KG1 (cell line): Measurements from ENCODE around the gene GAL3ST1.

ENCODE experiments used
- DNase-seq: peaks from one replicate; lab custom pipeline; 2025; lab: John Stamatoyannopoulos, UW

Gene GAL3ST1

DNA sequence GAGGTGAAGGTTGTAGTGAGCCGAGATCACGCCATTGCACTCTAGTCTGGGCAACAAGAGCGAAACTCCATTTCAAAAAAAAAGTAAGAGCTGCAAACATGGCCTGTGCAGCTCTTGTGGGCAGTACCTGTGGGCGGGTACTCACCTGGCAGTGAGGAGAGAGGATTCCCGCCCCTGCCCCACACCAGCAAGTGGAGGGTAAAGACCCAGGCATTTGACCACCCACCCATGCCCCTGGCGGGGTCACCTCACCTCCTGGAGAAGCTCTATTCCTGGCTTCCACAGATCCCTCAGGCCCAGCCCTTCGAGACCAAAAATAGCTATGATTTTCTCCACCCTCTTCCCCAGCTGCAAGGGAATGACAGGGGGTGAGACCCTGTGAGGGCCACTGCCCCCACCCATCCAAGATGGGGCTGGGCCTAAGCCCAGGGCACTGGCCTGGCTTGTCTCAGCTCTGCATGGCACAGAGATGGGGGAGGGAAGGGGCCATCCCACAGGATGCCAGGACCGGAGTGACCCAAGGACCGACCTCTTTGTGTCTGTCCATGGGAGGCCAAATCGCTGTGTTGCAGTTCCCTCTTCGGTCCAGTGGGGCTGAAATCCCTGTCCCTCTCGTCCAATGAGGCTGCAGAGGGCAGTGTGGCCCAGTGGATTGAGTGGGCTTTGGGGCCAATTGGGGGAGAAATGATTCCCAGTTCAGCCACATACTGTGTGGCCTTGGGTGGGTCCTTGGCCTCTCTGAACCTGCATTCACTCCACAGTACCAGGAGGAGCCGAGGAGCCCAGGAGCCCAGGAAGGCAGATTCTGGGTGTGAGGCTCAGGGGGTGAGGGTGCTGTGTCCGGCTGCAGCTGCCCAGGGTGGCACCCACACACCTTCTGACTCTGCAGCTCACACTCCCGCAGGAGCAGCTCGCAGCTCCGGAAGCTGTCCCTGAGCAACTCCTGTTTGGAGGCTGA lies 42.5 kb downstream of the GAL3ST1 start:
- no peak for DNase-seq

DNA sequence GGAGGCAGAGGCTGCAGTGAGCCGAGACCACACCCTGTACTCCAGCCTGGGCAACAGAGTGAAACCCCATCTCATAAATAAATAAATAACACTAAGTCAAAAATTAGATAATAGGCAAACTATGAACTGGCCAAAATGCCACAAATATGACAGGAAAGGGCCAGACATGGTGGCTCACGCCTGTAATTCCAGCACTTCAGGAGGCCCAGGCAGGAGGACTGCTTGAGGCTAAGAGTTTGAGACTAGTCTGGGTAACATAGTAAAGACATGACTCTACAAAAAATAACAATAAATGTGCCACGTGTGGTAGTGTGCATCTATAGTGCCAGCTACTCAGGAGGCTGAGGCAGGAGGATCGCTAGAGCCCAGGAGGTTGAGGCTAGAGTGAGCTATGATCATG lies 47.8 kb downstream of the GAL3ST1 start:
- no peak for DNase-seq

DNA sequence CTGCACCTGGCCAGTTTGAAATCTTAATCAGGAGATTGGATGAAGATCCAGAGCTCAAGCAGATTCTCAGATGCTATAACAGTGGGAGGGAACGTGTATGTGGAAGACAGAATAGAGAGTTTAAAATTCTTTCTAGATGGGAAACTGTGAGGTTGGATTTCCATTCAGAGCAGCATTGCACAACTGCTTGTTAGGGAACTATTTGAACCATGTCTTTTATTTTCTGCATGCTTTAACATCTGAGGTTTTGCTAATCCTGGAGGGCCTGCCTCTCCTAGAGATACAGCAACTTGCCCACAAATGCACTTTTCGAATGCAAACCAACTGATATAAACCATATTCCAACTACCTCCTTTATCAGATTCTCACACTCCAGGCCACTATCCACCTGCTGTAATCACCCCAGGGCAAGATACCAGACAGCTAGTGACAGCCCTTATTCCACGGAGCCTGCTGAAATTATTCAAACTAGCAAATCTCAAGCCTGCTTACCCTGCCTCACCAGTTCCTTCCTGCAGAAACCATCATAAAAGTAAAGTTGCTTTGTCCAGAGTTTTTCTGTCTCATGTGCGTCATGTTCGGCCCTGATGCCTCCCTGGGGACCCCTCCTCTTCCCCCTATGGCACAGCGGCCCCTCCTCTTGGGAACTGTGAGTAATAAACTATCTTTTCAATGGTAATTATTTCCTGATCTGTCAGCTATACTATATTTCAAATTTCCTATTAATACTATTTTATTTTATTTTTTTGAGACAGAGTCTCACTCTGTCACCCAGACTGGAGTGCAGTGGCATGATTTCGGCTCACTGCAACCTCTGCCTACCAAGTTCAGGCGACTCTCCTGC lies 50.6 kb downstream of the GAL3ST1 start:
- DNase-seq, result no peak

DNA sequence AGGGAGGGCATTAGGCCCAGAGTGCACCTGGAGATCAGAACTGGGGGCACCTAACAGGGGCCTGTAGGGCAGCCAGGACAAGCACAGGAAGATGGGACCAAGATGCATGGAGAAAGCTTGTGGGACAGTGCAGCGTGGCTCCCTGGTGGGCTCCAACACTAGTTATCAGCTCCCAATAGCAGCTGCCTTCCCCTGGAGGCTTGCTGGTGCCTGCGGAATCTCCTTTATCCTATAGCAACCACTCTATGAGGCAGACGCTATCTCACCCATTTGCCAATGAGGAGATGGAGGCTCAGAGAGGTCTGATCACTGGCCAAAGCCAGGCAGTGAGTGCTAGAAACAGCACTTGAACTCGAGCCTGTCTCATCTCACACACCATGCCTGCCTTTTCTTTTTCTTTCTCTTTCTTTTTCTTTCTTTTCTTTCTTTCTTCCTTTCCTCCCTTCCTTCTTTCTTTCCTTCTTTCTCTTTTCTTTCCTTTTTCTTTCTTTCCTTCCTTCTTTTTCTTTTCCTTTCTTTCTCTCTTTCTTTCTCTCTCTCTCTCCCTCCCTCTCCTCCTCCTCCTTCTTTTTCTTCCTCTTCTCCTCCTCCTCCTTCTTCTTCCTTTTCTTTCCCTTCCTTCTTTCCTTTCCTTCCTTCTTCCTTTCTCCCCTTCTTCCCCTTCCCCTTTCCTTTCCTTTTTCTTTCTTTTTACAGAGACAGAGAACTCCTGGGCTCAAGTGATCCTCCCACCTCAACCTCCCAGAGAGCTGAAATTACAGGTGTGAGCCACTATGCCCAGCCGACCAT lies 52.9 kb downstream of the GAL3ST1 start:
- no peak for DNase-seq

DNA sequence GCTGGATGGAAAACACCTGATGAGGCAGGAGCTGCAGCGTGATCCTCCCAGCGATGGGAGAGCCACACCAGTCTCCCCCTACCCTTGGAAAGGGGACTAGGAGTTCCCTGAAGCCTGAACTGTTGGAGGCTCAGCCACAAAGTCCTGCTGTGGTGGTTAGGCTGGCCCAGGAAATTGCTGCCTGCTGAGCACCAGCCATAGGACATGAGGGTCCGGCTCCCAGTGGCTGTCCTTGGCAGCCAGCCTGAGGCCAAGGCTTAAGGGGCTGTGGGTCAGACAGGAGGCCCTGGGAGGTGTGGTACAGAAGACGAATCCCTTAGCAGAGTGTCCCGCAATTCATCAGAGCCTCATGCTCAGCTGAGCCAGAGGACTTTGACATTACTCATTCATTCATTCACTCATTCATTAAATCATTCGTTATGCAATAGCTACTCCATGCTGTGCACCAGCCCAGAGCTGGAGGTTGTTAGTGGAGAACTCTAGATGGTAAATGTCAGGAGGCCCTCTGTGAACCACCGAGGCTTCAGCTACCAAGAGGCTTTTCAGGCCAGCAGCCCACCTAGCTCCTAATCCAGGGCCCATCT lies 54.5 kb downstream of the GAL3ST1 start:
- no peak for DNase-seq

DNA sequence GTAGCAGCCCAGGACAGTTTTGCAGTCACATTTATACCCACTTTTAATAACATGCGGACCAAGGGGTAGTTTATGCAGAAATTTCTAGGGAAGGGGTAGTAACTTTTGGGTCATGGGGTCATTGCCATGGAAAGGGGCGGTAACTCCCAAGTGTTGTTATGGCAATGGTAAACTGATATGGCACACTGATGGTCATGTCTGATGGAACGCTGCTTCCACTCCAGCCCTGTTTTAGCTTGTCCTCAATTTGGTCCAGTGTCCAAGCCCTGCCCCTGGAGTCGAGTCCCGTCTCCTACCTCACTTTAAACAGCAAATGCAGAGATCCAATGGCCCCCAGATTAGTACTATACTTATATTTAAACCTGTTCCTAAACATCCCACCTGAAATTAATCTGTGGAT lies 57.7 kb downstream of the GAL3ST1 start:
- DNase-seq, result no peak

DNA sequence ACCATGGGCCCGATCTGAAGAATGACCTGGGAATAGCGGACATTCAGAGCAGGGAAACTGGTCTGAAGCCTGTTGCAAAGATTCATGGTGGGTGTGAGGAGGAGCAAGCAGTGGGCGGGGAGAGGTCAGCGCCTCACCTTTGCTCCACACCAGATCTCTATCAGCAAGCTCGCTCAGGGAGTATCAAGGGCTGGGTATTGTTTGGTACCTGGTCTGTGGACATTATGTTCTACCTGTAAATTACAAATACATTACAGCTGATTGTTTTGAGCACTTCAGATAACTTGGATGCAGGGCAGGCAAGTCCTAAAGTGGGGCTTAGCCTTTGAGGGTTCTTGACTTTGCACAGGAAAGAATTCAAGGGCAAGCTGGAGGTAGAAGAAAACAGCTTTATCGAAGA lies 58.2 kb downstream of the GAL3ST1 start:
- DNase-seq, result no peak

DNA sequence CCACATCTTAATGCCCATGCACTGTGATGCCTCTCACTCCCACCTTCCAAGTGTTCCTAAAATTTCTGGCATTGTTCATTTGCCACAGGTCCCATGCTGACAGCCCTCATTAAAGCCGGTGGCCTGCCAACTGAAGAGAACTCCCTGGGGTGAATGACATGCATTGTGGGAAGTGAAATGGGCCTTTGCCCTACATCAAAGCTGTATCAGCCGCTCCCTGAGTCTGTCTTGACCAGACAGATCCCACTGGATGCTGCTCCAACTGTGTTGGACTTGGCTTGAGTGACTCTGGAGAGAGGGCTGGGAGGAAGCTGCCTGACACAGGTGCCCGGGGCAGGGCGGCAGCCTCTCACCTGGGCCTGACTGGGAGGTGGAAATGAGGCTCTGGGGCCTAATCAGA lies 60.2 kb downstream of the GAL3ST1 start:
- no peak for DNase-seq

DNA sequence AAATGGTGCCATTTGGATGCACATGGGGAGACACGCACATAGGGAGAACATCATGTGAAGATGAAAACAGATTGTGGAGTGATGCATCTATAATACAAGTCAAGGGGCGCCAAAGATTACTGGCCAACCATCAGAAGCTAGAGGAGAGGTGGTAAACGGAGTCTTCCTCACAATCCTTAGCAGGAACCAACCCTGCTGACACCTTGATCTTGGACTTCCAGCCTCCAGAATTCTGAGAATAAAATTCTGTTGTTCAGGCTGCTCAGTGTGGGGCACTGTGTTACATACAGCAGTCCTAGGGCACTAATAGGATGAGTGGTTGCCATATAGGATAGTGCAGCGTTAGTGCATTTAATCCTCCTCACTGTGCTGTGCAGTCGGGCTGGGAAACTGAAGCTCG lies 61.0 kb downstream of the GAL3ST1 start:
- no peak for DNase-seq

DNA sequence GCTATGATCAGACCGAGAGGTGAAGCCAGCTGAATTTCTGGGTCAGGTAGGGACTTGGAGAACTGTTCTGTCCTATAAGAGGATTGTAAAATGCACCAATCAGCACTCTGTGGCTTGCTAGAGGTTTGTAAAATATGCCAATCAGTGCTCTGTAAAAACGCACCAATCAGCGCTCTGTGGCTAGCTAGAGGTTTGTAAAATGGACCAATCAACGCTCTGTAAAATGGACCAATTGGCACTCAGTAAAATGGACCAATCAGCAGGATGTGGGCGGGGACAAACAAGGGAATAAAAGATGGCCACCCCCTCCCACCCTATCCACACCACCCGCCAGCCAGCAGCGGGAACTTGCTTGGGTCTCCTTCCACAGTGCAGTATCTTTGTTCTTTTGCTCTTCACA lies 62.6 kb downstream of the GAL3ST1 start:
- no peak for DNase-seq

DNA sequence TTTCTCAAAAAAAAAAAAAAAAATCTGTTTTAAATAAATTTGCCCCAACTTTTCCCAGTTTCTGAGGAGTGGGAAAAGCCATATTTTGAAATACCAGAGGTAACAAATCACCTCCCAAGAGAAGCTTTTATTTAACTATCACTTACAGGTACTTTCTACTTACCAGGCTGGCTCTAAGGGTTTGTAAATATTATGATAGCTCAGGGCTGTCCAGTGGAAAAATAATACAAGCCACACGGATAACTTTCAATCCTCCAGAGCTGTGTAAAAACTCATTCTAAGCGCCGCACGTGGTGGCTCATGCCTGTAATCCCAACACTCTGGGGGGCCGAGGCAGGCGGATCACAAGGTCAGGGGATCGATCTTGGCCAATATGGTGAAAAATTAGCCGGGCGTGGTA lies 63.4 kb downstream of the GAL3ST1 start:
- DNase-seq, result no peak

DNA sequence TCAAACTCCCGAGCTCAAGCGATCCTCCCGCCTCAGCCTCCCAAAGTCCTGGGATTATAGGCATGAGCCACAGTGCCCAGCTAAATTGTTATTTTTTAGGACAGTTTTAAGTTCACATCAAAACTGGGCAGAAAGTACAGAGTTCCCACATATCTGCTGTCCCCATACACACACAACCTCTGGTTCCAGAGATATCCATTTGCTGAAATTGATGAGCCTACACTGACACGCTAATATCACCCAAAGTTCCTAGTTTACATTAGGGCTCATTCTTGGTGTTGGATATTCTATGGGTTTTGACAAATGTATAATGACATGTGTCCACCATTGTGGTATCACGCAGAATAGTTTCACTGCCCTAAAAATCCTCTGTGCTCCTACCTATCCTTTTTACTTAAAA lies 66.2 kb downstream of the GAL3ST1 start:
- no peak for DNase-seq

DNA sequence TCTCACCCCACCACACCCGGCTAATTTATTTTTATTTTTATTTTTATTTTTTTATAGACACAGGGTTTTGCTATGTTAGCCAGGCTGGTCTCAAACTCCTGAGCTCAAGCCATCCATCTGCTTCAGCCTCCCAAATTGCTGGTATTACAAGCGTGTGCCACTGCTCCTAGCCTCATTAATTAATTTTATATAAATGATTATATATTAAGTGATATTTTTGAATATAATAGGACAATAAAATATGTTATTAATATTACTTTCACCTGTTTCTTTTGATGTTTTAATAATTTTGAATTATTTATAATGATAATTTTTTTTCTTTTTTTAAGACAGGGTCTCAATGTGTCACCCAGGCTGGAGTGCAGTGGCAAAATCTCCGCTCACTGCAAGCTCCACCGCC lies 66.8 kb downstream of the GAL3ST1 start:
- no peak for DNase-seq

DNA sequence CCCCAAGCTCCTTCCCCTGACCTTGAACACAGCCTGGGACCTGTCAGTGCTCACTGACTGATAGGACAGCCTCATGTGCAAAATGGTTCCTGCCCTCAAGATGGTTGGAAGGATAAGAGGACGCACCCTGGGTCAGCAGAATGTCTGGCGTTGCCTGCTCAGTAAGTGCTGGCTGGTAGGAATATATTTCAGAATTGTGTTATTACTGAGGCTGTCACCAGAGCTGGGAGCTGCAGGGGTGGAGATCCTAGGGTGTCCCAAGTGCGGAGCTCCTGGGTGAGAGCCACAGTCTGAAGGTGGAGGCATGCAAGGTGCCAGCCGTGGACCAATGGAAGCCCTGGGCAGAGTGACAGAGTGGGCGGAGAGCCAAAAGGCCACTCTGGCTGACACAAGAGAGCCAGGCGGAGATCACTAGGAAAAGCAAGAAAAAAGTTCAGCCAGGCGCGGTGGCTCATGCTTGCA lies 67.9 kb downstream of the GAL3ST1 start:
- no peak for DNase-seq
